GM23338 (cell line): ENCODE data around the gene STXBP3. TPM values are rescaled to one million over a fixed set of nuclear protein-coding genes. Genes with fewer than 3 reads are reported as not detected.

Experiments used
- ATAC-seq: fragments of 200-7000 bp; cut with Tn5 transposase; 3 replicates; pipeline ENCODE4 v1.9.1; 2020
- DNase-seq: peaks from one replicate; pipeline ENCODE4 v3.0.0-alpha.2; 2015; ENCODE audit warnings: low spot score
- H2AFZ ChIP-seq: fragments of 200-600 bp; sonication (generic); 2 replicates; pipeline ENCODE4 v1.8.0; 2016; ENCODE audit warnings: antibody characterized with exemption, mild to moderate bottlenecking, moderate library complexity
- H3F3A ChIP-seq: fragments of 200-600 bp; sonication (generic); replicated peaks from 2 replicates; pipeline ENCODE4 v1.8.0; 2017; ENCODE audit warnings: antibody characterized with exemption, mixed run types, low read depth
- H3K27ac ChIP-seq: fragments of 200-600 bp; sonication (generic); 2 replicates; pipeline ENCODE4 v1.6.1; 2016; ENCODE audit warnings: low read depth
- H3K27me3 ChIP-seq: fragments of 200-600 bp; sonication (generic); 2 replicates; pipeline ENCODE4 v1.8.0; 2016; ENCODE audit warnings: mild to moderate bottlenecking, mixed run types, moderate library complexity; ENCODE audit not compliant: insufficient read depth
- H3K36me3 ChIP-seq: fragments of 200-600 bp; sonication (generic); 2 replicates; pipeline ENCODE4 v1.8.0; 2016; ENCODE audit warnings: mild to moderate bottlenecking; ENCODE audit not compliant: insufficient read depth
- H3K4me1 ChIP-seq: fragments of 200-600 bp; sonication (generic); 2 replicates; pipeline ENCODE4 v1.8.0; 2016; ENCODE audit warnings: mild to moderate bottlenecking, moderate library complexity; ENCODE audit not compliant: insufficient read depth
- H3K4me2 ChIP-seq: fragments of 200-600 bp; sonication (generic); 2 replicates; pipeline ENCODE4 v1.7.1; 2017; ENCODE audit warnings: mixed run types
- H3K4me3 ChIP-seq: fragments of 200-600 bp; sonication (generic); 2 replicates; pipeline ENCODE4 v1.6.1; 2016; ENCODE audit warnings: mixed run types
- H3K79me2 ChIP-seq: fragments of 200-600 bp; sonication (generic); replicated peaks from 2 replicates; pipeline ENCODE4 v1.8.0; 2017; ENCODE audit warnings: mild to moderate bottlenecking; ENCODE audit not compliant: insufficient read depth
- H3K9me2 ChIP-seq: fragments of 200-600 bp; sonication (generic); 2 replicates; pipeline ENCODE4 v1.8.0; 2017; ENCODE audit not compliant: insufficient read depth
- H4K20me1 ChIP-seq: fragments of 200-600 bp; sonication (generic); replicated peaks from 2 replicates; pipeline ENCODE4 v1.8.0; 2017; ENCODE audit warnings: mild to moderate bottlenecking; ENCODE audit not compliant: insufficient read depth
- H3K27ac Mint-ChIP-seq: 2 replicates; pipeline ENCODE4 v1.8.0; 2020; ENCODE audit warnings: inconsistent platforms, mild to moderate bottlenecking, moderate library complexity, mixed read lengths
- H3K27me3 Mint-ChIP-seq: 3 replicates; pipeline ENCODE4 v1.8.0; 2022; ENCODE audit warnings: low read depth, mild to moderate bottlenecking, moderate library complexity, mixed read lengths, inconsistent platforms; ENCODE audit not compliant: insufficient read depth, poor library complexity
- H3K36me3 Mint-ChIP-seq: 3 replicates; pipeline ENCODE4 v1.8.0; 2021; ENCODE audit warnings: low read depth, mild to moderate bottlenecking, inconsistent platforms, moderate library complexity, mixed read lengths
- H3K4me1 Mint-ChIP-seq: 3 replicates; pipeline ENCODE4 v1.8.0; 2020; ENCODE audit warnings: mild to moderate bottlenecking, inconsistent platforms, mixed read lengths
- H3K4me3 Mint-ChIP-seq: 3 replicates; pipeline ENCODE4 v1.8.0; 2021; ENCODE audit warnings: moderate library complexity, mild to moderate bottlenecking, inconsistent platforms, mixed read lengths
- H3K9me3 Mint-ChIP-seq: 3 replicates; pipeline ENCODE4 v1.8.0; 2020; ENCODE audit warnings: moderate library complexity, mild to moderate bottlenecking, inconsistent platforms, mixed read lengths
- CREB1 ChIP-seq: fragments of 250-450 bp; sonication (Bioruptor Pico); IDR thresholded peaks from 2 replicates; pipeline ENCODE4 v1.5.0; 2020; ENCODE audit warnings: low read depth, mild to moderate bottlenecking, moderate library complexity
- JUNB ChIP-seq: IDR thresholded peaks from one replicate; pipeline ENCODE4 v1.6.1; 2016; ENCODE audit warnings: antibody characterized with exemption; ENCODE audit not compliant: unreplicated experiment
- POLR2AphosphoS5 ChIP-seq: IDR thresholded peaks from 2 replicates; pipeline ENCODE4 v1.6.1; 2016; ENCODE audit warnings: antibody characterized with exemption, low read depth
- STAT1 ChIP-seq: IDR thresholded peaks from one replicate; pipeline ENCODE4 v1.6.1; 2016; ENCODE audit warnings: antibody characterized with exemption; ENCODE audit not compliant: unreplicated experiment
- ZNF331 ChIP-seq: fragments of 250-450 bp; sonication (Bioruptor Pico); IDR thresholded peaks from 2 replicates; pipeline ENCODE4 v1.5.0; 2020; ENCODE audit warnings: low read depth, mild to moderate bottlenecking, moderate library complexity
- long read RNA-seq: library from polyadenylated mRNA; unstranded; transcript quantifications from one replicate; pipeline ENCODE4 v2.0.0, GENCODE V29; 2020; ENCODE audit not compliant: unreplicated experiment
- polyA plus RNA-seq: library from polyadenylated mRNA; unstranded; fragments of >200 nt; fragmentation: Nextera tagmentation; extraction: Ambion mirVana; gene quantifications from 2 replicates; pipeline ENCODE4 v1.2.1, GENCODE V29; 2016
- total RNA-seq: library from RNA; depleted of rRNA; stranded (reverse); fragments of >200 nt; shearing (Covaris generic); gene quantifications from 2 replicates; pipeline ENCODE4 v1.2.3, GENCODE V29; 2014; rRNA removed
- TF ChIP-seq, protein P1 (sequence below), 2 experiments: fragments of 200-600 bp in 1 of 2; sonication (generic) in 1 of 2; conservative IDR thresholded peaks; 2 replicates each; pipeline versions ENCODE4 v1.5.1 to v1.6.1; 2016 to 2017; ENCODE audit warnings: antibody characterized with exemption in 2 of 2, low read depth in 2 of 2, mild to moderate bottlenecking in 2 of 2, moderate library complexity in 1 of 2
- TF ChIP-seq, protein P2 (sequence below): fragments of 250-450 bp; sonication (Bioruptor Pico); IDR thresholded peaks from 2 replicates; pipeline ENCODE4 v1.5.0; 2020; ENCODE audit warnings: mild to moderate bottlenecking, moderate library complexity

STXBP3 gene
- total RNA-seq: 34.0 and 37.4 TPM in 2 replicates
- polyA plus RNA-seq: 24.5 and 28.5 TPM in 2 replicates
- long read RNA-seq, transcript STXBP3-201 (19 exons, 2,478 nt): major isoform, 5 of 17 reads
- long read RNA-seq, partial matches to known transcripts: 7 of 17 reads
- long read RNA-seq, other reads (novel, unspliced or antisense): 5 of 17 reads

GRCh38 chr1:108746382-108747170 lies at the start of gene STXBP3:
Gene STXBP3, plus strand, starts transcription at chr1:108746674. Its CDS starts 64 bp downstream, at chr1:108746738.
- DNase-seq: peak; percentile 99
- peak within 1 kb of the TSS; percentile 83; the same call in 1 of the 2 replicates for H2AFZ ChIP-seq
- peaks cover 3% of the 10 kb centered on the region; the same call in 1 of the 2 replicates for H3K4me1 ChIP-seq
- no peaks in the 10 kb centered on the region for H3K27me3 ChIP-seq
- 0 out of 2 replicates have a peak, but pooled peaks cover 4% of the 10 kb centered on the region for H4K20me1 ChIP-seq
- H3K4me3 ChIP-seq: peak within 1 kb of the TSS; percentile 87
- H3K4me3 Mint-ChIP-seq: peak within 1 kb of the TSS; percentile 98
- no peaks in the 10 kb centered on the region for H3K36me3 Mint-ChIP-seq
- H3K4me2 ChIP-seq: peak within 1 kb of the TSS; percentile 87
- ATAC-seq: peak; percentile 90
- no peaks in the 10 kb centered on the region for H3K36me3 ChIP-seq
- peaks cover 7% of the 10 kb centered on the region for H3K4me1 Mint-ChIP-seq
- no peaks in the 10 kb centered on the region for H3K9me2 ChIP-seq
- H3K27ac Mint-ChIP-seq: peak within 1 kb of the TSS; percentile 99
- H3K27ac ChIP-seq: peak within 1 kb of the TSS; percentile 96
- peaks cover 28% of the 10 kb centered on the region for H3K79me2 ChIP-seq
- no peaks in the 10 kb centered on the region for H3F3A ChIP-seq
- no peaks in the 10 kb centered on the region; the same call in 2 of the 3 replicates for H3K9me3 Mint-ChIP-seq
- TF ChIP-seq, protein P1, sequence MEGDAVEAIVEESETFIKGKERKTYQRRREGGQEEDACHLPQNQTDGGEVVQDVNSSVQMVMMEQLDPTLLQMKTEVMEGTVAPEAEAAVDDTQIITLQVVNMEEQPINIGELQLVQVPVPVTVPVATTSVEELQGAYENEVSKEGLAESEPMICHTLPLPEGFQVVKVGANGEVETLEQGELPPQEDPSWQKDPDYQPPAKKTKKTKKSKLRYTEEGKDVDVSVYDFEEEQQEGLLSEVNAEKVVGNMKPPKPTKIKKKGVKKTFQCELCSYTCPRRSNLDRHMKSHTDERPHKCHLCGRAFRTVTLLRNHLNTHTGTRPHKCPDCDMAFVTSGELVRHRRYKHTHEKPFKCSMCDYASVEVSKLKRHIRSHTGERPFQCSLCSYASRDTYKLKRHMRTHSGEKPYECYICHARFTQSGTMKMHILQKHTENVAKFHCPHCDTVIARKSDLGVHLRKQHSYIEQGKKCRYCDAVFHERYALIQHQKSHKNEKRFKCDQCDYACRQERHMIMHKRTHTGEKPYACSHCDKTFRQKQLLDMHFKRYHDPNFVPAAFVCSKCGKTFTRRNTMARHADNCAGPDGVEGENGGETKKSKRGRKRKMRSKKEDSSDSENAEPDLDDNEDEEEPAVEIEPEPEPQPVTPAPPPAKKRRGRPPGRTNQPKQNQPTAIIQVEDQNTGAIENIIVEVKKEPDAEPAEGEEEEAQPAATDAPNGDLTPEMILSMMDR (conservative IDR thresholded peaks at IDR 0.05; ENCODE audit: low read depth in 2 of 2): peak; percentile 89 to 95
- TF ChIP-seq ZNF331 (CRISPR knock-in tag) (no peak), POLR2AphosphoS5 (peak; percentile 98), CREB1 (CRISPR knock-in tag) (peak; percentile 99), JUNB (no peak)
- H3K27me3 Mint-ChIP-seq: peaks cover 12% of the 10 kb centered on the region

- ATAC-seq (no peak), DNase-seq (no peak)
- Histone ChIP-seq H4K20me1 (peaks cover 18% of the 10 kb centered on the region), H3K27me3 (no peaks in the 10 kb centered on the region), H3K4me2 (no peak overlapping the region), H3K9me2 (no peaks in the 10 kb centered on the region), H3F3A (peaks cover 7% of the 10 kb centered on the region; the same call in 1 of the 2 replicates), H3K79me2 (peaks cover 32% of the 10 kb centered on the region), H2AFZ (no peak overlapping the region), H3K4me3 (no peak overlapping the region), H3K36me3 (peaks cover 58% of the 10 kb centered on the region), H3K27ac (no peak overlapping the region), H3K4me1 (no peaks in the 10 kb centered on the region; the same call in 1 of the 2 replicates)
- Mint-ChIP-seq H3K4me1 (no peaks in the 10 kb centered on the region), H3K9me3 (no peaks in the 10 kb centered on the region), H3K4me3 (no peak overlapping the region), H3K27me3 (peaks cover 2% of the 10 kb centered on the region), H3K36me3 (peaks cover 72% of the 10 kb centered on the region), H3K27ac (no peak overlapping the region)
- TF ChIP-seq, protein P2, sequence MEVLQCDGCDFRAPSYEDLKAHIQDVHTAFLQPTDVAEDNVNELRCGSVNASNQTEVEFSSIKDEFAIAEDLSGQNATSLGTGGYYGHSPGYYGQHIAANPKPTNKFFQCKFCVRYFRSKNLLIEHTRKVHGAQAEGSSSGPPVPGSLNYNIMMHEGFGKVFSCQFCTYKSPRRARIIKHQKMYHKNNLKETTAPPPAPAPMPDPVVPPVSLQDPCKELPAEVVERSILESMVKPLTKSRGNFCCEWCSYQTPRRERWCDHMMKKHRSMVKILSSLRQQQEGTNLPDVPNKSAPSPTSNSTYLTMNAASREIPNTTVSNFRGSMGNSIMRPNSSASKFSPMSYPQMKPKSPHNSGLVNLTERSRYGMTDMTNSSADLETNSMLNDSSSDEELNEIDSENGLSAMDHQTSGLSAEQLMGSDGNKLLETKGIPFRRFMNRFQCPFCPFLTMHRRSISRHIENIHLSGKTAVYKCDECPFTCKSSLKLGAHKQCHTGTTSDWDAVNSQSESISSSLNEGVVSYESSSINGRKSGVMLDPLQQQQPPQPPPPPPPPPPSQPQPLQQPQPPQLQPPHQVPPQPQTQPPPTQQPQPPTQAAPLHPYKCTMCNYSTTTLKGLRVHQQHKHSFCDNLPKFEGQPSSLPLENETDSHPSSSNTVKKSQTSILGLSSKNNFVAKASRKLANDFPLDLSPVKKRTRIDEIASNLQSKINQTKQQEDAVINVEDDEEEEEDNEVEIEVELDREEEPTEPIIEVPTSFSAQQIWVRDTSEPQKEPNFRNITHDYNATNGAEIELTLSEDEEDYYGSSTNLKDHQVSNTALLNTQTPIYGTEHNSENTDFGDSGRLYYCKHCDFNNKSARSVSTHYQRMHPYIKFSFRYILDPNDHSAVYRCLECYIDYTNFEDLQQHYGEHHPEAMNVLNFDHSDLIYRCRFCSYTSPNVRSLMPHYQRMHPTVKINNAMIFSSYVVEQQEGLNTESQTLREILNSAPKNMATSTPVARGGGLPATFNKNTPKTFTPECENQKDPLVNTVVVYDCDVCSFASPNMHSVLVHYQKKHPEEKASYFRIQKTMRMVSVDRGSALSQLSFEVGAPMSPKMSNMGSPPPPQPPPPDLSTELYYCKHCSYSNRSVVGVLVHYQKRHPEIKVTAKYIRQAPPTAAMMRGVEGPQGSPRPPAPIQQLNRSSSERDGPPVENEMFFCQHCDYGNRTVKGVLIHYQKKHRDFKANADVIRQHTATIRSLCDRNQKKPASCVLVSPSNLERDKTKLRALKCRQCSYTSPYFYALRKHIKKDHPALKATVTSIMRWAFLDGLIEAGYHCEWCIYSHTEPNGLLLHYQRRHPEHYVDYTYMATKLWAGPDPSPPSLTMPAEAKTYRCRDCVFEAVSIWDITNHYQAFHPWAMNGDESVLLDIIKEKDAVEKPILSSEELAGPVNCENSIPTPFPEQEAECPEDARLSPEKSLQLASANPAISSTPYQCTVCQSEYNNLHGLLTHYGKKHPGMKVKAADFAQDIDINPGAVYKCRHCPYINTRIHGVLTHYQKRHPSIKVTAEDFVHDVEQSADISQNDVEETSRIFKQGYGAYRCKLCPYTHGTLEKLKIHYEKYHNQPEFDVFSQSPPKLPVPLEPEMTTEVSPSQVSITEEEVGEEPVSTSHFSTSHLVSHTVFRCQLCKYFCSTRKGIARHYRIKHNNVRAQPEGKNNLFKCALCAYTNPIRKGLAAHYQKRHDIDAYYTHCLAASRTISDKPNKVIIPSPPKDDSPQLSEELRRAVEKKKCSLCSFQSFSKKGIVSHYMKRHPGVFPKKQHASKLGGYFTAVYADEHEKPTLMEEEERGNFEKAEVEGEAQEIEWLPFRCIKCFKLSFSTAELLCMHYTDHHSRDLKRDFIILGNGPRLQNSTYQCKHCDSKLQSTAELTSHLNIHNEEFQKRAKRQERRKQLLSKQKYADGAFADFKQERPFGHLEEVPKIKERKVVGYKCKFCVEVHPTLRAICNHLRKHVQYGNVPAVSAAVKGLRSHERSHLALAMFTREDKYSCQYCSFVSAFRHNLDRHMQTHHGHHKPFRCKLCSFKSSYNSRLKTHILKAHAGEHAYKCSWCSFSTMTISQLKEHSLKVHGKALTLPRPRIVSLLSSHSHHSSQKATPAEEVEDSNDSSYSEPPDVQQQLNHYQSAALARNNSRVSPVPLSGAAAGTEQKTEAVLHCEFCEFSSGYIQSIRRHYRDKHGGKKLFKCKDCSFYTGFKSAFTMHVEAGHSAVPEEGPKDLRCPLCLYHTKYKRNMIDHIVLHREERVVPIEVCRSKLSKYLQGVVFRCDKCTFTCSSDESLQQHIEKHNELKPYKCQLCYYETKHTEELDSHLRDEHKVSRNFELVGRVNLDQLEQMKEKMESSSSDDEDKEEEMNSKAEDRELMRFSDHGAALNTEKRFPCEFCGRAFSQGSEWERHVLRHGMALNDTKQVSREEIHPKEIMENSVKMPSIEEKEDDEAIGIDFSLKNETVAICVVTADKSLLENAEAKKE (CRISPR knock-in tag): no peak
- no peak for TF ChIP-seq STAT1
These were observed 46.8 kb upstream of the STXBP3 start for GRCh38 chr1:108699375-108700332.
